SHP77 (cell line): Measurements from ENCODE around the gene TNRC18.
"Not testable (repeated sequence)": the region's sequence is repeated elsewhere in the genome, so short reads cannot be mapped to it uniquely, and the experiment has no call there.

Experiments used
- DNase-seq, 2 experiments: peaks; one replicate each; lab custom pipeline; 2025; lab: John Stamatoyannopoulos, UW

The TNRC18 gene

DNA sequence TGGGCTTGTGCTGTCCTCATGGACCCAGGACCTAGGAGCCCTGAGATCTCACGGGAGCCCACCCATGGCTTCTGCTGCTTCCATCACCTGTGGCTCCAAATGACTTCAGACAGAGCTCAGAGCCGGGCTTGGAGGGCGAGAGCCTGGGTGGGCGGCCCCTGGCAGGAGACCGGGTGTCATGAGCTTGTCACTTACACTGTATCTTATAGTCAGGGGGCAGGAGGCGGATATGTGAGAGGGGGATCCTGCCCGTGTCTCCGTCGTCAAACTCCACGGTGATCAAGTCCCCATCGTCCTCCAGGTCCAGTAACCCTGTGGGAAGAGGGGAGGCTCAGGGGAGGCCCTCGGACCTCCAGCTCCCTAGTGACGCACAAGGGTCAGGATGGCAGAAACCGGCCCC is 107.9 kb downstream of the TNRC18 start:
- DNase-seq, result no peak

DNA sequence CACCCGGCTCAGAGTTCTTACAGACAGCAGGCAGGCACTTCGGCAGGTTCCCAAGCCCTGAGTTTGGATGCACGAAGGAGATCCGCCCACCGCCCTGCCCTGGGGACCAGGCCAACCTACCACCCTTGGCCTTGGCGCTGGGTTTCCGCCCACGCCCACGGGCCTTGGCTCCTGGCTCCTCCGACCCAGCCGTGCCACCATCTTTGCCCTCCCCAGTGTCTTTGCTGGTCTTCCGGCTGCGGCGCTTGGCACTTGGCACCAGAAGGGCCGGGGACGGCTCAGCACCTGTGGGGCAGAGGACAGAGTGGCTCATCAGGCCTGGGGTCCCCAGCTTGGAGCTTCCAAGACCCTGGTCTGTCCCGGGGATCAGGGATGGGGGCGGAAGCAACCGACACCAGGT is 108.8 kb downstream of the TNRC18 start:
- no peak for DNase-seq

DNA sequence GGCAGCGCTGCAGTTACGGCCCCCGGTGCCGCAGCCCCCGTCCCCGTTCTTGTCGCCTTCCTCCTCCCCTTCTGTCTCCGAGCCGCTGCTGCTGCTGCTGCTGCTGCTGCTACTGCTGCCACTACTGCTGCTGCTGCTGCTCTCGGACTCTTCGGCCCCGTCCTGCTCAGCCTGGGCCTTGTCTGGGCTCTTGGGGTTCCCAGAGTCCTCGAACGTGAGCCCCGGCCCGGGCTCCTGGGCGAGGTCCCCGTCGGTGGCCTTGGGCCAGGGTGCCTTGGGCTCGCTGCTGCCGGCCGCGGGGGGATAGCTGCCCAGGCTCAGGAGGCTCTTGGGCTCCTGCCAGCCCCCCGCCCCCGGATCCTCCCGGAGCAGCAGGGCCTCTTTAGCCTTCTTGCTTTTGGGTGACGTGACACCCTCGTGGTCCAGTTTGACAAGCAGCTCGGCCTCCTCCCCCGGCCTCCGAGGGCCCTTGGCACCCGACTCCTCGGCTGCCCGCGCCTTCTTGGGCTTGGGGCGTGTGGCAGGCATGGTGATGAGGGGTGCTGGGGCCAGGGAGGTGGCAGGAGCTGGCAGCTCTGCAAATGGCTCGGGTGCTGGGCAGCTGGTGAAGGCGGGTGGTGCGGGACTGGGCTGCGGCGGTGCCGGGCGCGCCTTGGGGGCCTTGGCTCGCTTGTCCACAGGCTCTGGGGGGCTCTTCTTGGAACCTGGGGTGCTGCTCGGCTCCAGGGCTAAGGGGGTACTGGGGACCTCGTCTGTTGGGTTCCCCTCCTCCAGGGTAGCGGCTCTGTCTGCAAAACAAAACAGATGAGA is 110.4 kb downstream of the TNRC18 start:
- DNase-seq, result not testable (repeated sequence)

DNA sequence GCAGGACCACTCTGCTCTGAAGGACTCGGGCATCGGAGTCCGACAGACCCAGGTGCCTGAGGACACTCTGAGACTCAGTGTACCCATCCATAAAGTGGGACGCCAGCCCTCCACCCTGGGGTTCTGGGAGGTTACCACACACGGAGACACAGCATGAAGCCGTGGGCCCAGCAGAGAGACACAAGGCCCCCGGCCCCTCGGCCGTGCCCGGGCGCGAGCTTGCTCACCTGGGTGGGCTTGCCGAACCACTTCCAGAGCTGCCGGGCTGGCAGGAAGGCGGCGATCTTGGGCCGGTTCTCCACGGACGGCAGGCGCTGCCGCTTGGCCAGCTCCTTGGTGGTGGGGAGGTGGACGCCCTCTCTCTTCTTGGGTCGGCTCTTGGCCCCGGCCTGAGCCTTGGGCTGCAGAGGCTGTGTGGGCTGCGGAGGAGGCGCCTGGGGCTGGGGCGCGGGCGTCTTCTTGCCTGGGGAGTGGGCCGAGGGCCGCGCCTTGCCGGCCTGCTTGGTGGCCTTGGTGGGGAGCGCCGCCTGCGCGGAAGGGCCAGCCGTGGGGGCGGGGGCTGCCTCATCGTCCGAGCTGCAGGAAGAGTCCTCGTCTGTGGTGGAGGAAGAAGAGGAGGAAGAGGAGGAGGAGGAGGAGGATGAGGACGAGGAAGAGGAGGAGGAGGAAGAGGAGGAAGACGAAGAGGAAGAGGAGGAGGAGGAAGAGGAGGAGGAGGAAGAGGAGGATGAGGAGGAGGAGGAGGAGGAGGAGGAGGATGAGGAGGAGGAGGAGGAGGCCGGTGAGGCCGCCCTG is 111.2 kb downstream of the TNRC18 start:
- DNase-seq, result not testable (repeated sequence)

DNA sequence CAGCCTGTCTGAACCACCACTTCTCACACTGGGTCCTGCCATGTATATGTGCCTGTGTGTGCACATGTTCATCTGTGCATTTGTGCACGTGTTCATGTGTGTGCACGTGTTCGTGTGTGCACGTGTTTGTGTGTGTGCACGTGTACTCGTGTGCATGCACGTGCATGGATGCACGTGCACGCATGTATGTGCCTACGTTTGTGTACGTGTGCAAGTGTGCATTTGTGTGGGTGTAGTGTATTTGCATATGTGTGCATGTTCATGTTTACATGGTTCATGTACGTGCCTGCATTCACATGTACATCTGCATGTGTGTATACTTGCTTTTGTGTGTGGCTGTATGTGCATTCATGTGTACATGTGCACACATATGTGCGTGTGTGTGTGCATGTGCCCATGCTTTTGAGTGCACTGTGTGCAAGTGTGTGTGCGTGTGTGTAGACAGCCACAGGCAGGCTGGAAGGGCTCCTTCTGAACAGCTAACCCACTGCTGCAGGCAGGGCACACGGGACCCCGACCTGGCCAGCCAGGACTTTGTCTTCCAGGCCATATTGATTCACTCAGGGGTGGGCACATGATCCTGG is 112.7 kb downstream of the TNRC18 start:
- no peak for DNase-seq

DNA sequence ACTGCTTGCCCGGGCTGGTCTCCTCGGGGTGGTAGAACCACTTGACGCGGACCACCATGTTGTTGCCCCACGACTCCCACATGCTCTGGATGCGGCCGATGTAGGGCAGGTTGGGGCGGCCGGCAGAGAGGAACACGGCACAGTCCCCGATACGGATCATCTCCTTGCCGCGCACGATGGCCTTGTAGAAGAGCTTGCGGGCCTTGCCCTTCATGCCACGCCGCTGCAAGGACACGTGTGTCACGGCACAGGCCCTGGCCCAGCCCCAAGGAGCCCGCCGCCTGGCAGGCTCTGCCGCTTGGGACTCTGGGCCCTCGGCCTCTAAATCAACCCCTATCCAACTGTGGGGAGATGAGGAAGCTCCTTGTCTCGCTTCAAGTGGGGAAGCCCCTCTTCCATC is 114.5 kb downstream of the TNRC18 start:
- no peak for DNase-seq

DNA sequence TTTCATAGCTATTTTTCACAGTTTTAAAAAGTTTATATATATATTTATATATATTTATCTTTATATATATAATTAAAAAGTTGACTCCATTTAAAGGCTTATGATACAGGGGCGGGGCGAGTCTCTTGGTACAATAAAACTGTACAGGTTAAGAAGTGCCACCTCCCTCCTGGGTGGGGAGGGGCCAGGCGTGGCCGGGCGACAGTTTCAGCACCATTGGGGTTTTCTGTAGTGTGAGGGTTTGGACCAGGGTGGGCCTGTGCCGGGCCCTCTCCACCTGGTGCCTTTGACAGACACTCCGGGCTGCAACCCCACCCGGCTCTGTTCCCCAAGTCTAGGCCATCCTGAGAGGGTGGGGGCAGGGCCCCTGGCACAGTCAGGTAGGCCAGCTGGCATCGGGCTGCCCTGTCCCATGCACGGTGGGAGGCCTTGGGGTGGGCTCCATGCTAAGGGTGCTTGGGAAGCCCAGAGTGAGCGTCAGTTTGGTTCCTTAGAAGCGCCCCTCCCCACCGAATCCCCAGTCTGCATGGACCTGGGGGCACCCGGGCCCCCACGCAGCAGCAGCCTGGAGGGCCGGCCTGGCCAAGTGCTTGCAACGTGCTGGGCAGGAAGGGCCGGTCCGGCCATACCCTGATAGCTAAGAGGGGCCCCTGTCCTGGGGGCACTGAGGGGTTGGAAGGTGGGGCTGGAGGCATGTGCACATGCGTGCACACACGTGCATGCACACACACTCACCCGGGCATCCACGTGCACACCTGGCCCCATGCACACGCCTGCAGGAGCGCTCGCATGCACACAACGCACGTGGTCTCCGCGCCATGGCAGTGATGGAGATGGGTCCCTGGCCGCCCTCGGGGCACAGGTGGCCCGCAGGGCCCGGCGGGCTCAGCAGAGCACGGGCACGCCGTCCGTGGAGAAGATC is 116.2 kb downstream of the TNRC18 start:
- DNase-seq, result not testable (repeated sequence)

DNA sequence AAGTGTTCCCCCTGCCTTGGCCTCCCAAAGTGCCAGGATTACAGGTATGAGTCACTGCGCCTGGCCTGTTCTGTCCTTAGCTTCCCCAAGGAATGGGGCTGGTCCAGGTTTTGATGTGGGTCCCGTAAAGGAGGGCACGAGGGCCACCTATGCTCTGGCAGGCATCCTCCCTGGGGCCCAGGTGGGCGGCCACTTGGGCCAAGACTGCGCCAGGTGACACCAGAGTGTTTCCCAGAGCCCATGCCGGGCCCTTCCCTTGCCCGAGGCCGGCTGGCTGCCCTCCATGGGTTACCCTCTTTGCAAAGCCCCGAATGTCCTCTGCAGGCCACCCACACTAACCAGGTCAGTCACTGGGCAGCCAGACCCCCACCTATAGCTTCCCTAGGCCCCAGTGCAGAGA is 118.6 kb downstream of the TNRC18 start:
- DNase-seq, result not testable (repeated sequence)

DNA sequence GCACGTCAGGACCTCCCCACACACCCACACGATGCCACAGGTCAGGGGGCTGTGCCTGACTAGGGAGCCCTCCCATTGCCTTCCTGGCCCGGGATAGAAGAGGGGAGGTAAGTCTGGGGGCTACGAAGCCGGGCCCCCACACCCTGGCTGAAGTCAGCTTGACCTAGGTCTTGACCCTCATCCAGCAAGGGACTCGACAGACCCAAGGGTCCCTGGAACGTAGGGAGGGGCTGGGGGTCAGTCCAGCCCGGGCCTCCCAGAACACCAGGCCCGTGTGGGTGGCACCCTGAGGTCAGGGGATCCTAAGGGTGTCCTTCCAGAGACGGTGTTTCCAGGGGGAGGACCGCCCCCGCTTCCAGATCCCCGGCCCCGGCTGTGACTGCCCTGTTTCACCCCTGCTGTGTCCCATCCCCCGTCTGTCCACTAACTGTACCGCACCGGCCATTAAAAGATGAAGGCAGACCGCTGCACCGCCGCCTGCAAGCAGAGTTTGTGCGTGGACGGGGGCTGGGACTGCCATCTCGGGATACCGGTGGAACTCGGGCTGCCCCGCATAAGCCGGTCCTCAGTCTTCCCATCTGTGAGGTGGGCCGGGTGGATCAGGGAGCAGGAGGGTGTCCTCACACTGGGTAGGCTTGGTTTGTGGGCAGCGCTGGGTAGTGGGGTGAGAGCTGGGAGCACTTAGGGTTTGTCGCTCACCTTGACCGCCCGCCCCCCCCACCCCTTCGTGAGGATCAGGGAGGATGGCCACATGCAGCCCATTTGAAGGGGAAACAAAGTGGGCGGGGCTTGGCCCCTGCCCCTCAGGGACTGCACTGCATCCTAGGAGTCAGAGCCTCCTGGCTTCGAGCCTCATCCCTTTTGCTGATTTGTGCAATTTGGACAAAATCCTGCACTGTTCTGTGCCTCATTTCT is 119.8 kb downstream of the TNRC18 start:
- no peak for DNase-seq

DNA sequence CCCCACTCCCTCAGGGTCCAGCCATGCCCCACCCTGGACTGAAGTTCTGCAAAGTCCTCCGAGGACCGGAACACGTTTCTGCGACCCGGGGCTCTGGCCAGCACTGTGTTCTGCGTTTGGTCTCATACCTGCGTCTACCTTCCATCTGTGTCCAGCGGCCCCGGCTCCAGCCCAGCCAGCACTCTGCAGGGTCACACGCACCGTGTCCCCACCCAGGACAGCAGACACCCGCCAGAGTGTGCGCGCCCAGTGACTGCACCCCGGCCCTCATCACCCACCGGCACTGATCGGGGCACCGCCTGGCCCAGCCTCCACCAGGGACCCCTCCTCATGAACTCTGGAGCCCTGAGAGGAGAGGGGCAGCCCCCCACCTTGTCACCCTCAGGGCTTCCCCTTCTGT is 120.6 kb downstream of the TNRC18 start:
- no peak for DNase-seq

DNA sequence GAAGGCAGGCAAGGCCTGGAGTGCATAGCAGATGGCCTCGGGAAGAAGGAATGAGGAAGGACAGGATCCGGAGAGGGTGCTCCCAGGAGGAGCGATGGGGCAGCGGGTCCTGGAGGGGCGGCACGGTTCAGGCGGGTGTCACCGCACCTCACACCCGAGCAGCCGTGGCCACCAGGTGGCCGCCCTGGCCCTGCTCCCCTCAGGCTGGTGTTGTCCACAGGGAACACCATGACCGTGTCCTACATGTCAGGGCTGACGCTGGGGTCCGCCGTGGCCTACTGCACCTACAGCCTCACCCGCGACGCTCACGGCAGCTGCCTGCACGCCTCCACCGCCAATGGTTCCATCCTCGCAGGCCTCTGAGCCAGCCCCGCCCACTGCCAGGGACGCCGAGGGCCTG is 121.1 kb downstream of the TNRC18 start:
- no peak for DNase-seq

DNA sequence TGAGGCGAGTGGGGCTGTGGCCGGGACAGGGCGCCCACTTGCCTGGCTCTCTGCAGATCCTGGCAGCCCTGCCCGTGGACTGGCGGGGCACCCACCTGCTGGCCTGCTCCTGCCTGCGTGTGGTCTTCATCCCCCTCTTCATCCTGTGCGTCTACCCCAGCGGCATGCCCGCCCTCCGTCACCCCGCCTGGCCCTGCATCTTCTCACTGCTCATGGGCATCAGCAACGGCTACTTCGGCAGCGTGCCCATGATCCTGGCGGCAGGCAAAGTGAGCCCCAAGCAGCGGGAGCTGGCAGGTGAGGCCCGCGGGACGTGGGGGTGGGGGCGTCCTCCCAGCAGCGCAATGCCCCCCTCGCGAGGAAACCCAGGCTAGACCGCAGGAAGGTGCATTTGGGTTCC is 123.3 kb downstream of the TNRC18 start:
- no peak for DNase-seq

DNA sequence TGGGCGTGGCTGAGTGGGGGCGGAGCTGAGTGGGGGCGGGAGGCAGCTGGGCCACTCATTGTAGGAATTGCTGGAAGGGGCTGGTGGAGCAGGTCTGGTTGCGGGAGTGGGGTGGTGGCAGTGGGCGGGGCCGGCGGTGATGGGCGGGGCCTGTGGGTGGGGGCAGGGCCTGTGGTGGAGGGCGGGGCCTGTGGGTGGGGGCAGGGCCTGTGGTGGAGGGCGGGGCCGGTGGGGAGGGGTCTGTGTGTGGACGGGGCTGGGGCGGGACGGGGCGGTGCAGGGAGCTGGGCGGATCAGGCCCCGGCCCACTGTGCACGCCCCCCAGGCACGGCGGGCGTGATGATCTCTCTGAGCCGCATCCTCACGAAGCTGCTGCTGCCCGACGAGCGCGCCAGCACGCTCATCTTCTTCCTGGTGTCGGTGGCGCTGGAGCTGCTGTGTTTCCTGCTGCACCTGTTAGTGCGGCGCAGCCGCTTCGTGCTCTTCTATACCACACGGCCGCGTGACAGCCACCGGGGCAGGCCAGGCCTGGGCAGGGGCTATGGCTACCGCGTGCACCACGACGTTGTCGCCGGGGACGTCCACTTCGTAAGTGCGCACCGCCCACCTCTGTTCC is 126.9 kb downstream of the TNRC18 start:
- no peak for DNase-seq

DNA sequence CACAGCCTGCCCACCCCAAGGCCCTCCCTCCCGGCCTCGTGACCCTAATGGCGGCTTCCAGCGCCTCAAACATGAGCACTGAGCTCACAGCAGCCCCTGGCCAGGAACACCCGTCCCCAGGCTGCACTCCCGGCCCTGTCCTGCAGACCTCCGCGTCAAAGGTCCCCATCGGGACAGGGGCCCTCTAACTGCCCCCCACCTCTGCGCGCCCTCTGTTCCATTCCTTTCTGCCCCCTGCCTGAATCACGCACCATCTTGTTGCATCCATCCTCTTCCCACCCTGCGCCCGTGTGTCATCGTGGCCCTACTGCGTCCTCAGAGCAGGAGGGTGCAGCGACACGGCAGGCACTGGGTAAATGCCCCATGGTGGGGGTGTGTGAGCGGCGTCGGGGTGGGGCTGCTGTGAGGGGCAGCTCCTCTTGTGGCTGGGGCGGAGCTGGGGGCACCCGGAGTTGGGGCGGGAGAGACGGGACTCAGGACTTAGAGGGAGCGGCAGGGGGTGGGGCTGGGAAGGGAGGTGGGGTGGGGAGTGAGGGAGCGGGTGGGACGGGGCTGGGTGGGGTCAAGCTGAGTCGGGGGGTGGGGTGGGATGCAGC is 127.5 kb downstream of the TNRC18 start:
- no peak for DNase-seq

DNA sequence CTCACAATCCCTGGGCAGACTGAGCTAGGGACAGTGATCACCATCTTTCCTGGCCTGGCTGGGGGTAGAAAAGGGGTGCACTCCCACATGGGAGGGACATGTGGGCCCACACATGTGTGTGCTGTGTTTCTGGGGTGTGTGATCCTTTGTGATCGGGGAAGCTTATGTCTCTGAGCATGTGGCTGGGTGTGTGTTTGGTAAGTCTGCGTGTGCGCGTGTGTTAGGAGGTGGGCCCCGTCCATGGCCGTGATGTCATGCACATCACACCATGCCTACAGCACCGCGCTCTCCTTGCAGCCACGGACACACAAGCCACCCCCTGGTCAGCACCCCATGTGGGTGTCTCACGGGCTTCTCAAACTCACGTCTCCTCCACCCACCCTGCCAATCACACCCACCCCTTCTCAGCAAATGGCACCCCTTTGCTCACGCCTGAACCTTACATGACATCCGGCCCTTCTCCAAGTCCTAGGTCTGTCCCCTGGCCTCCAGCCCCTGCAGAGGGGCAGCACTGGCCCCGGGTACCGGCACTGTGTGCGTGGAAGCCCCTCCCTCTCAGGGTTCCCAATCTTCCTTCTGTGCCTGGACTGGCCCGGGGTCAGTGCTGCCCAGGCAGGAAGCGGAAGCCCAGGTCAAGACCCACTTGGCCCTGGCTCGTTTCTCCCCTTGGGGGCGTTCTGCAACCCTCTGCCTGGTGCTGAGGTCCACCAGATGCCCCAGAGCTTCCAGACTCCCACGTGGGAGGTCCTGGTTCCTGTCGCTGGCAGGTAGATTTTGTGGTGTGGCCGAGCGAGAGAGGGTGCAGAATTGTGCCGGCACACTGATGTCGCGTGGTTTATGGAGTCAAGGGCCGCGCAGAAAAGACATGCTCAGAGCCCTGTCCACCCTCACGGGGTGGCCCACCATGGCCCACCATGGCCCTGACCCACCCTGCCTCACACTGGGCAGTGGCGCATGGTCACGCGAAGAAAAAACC is 128.3 kb downstream of the TNRC18 start:
- no peak for DNase-seq

DNA sequence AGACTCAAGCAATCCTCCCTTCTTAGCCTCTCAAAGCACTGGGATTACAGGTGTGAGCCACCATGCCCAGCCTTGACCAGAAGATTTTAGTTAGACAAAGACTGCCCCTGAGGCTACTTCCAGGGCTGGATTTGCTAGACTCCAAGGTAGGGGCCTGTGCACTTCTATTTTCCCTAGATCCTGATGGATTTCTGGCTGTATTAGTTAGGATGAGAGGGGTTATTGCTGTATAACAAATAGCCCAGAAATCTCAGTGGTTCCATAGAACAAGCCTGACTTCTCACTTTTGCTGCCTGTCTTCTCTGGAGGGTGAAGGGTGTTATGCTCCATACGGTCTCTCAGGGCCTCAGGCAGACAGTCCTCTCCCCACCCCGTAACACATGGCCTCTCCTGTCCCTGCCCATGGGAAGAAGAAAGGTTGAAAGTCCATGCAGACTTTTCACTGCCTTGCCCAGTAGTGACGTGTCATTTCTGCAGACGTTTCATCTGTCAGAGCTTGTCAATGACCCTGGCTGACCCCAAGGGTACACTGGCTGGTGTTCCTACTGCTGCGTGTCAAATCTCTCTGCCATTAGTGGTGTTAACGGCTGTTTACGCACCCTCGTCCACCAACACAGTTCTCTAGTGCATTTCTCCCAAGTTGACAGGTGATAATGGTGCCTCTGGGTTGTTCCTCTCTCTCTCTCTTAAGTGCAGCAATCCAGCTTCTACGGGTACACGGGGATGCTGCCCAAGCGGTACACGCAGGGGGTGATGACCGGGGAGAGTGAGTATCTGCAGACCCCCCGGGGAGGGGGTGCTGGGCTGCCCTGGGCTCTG is 129.3 kb downstream of the TNRC18 start:
- DNase-seq, result no peak

DNA sequence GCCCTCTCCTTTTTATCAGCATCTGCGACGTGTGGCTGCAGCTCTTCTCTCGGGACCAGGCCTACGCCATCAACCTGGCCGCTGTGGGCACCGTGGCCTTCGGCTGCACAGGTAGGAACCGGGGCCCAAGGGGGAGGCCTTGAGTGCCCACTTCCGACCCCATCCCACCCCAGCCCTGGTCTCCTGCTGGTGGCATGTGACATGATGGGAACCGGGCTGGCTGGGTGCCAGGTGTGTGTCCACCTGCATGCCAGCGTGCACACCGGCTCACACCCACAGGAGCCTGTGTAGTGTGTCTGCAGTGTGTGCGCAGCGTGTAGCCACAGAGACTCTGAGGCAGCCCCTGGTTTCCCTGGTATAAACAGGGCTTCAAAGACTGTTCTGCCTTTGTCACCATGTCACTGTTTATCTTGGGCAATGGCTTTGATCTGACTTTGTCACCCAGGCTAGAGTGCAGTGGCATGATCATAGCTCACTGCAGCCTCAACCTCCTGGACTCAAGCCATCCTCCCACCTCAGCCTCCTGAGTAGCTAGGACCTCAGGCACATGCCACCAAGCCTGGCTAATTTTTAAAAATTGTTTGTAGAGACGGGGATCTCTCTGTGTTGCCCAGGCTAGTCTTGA is 131.8 kb downstream of the TNRC18 start:
- DNase-seq, result not testable (repeated sequence)
